OCI-LY1 (cell line): ENCODE results near the gene STX18.
A peak's percentile ranks its signal among the peaks of the same experiment; 100 is the strongest.

ENCODE experiments used
- H2AFZ ChIP-seq: fragments of 200-600 bp; sonication (generic), shearing (Covaris generic); 2 replicates; pipeline ENCODE4 v1.6.0; 2014; ENCODE audit warnings: antibody characterized with exemption, mild to moderate bottlenecking, low read length
- H3F3A ChIP-seq: fragments of 200-600 bp; sonication (generic), shearing (Covaris generic); 2 replicates; pipeline ENCODE4 v1.6.0; 2014; ENCODE audit warnings: mild to moderate bottlenecking, antibody characterized with exemption, low read length, moderate library complexity; ENCODE audit not compliant: insufficient read depth
- H3K27ac ChIP-seq: fragments of 200-600 bp; sonication (generic); 2 replicates; pipeline ENCODE4 v1.5.1; 2014; ENCODE audit warnings: low read length, mixed run types, mild to moderate bottlenecking, low read depth; ENCODE audit not compliant: poor library complexity, severe bottlenecking
- H3K27me3 ChIP-seq: fragments of 200-600 bp; sonication (generic); 2 replicates; pipeline ENCODE4 v1.6.0; 2014; ENCODE audit warnings: antibody characterized with exemption, mild to moderate bottlenecking, low read length, moderate library complexity; ENCODE audit not compliant: insufficient read depth
- H3K36me3 ChIP-seq: fragments of 200-600 bp; sonication (generic); 2 replicates; pipeline ENCODE4 v1.6.1; 2014; ENCODE audit warnings: mild to moderate bottlenecking, antibody characterized with exemption, low read length, moderate library complexity, mixed read lengths; ENCODE audit not compliant: insufficient read depth
- H3K4me1 ChIP-seq: fragments of 200-600 bp; sonication (generic); 2 replicates; pipeline ENCODE4 v1.5.1; 2014; ENCODE audit warnings: mild to moderate bottlenecking, low read length, moderate library complexity; ENCODE audit not compliant: insufficient read depth, severe bottlenecking
- H3K4me2 ChIP-seq: fragments of 200-600 bp; sonication (generic), shearing (Covaris generic); 2 replicates; pipeline ENCODE4 v1.6.1; 2014; ENCODE audit warnings: low read length
- H3K4me3 ChIP-seq: fragments of 200-600 bp; sonication (generic); 2 replicates; pipeline ENCODE4 v1.5.1; 2014; ENCODE audit warnings: low read length, low read depth, mild to moderate bottlenecking, mixed read lengths; ENCODE audit not compliant: poor library complexity, severe bottlenecking
- H3K79me2 ChIP-seq: fragments of 200-600 bp; shearing (Covaris generic); 2 replicates; pipeline ENCODE4 v1.6.1; 2016; ENCODE audit warnings: mixed run types, low read length, mixed read lengths; ENCODE audit not compliant: insufficient read depth
- H3K9ac ChIP-seq: fragments of 200-600 bp; sonication (generic), shearing (Covaris generic); 2 replicates; pipeline ENCODE4 v1.6.1; 2014; ENCODE audit warnings: mild to moderate bottlenecking, low read length, mixed read lengths
- H3K9me2 ChIP-seq: fragments of 200-600 bp; sonication (generic), shearing (Covaris generic); 2 replicates; pipeline ENCODE4 v1.6.1; 2014; ENCODE audit warnings: low read depth, mild to moderate bottlenecking, low read length, mixed read lengths
- H3K9me3 ChIP-seq: fragments of 200-600 bp; shearing (Covaris generic); 2 replicates; pipeline ENCODE4 v1.6.1; 2014; ENCODE audit warnings: low read length, mixed read lengths
- H4K20me1 ChIP-seq: fragments of 200-600 bp; sonication (generic), shearing (Covaris generic); 2 replicates; pipeline ENCODE4 v1.6.0; 2016; ENCODE audit warnings: mild to moderate bottlenecking, low read length; ENCODE audit not compliant: insufficient read depth
- EZH2 ChIP-seq: fragments of 200-600 bp; sonication (generic), shearing (Covaris generic); IDR thresholded peaks from 2 replicates; pipeline ENCODE4 v1.8.0; 2017; ENCODE audit warnings: borderline replicate concordance, mixed run types, mild to moderate bottlenecking, antibody characterized with exemption, low read length, moderate library complexity, mixed read lengths
- TF ChIP-seq, protein P1 (sequence below): fragments of 200-600 bp; sonication (generic), shearing (Covaris generic); IDR thresholded peaks from 2 replicates; pipeline ENCODE4 v1.5.1; 2017; ENCODE audit warnings: mild to moderate bottlenecking, antibody characterized with exemption, low read length, moderate library complexity, mixed read lengths

The STX18 gene

GRCh38 chr4:4541661-4542570, at the start of gene STX18:
Gene STX18, minus strand, starts transcription at chr4:4542048. Its CDS starts 84 bp downstream, at chr4:4541964.
- Histone ChIP-seq H3K27me3 (no peaks in the 10 kb centered on the region), H3K79me2 (peaks cover 29% of the 10 kb centered on the region), H2AFZ (no peak within 1 kb of the TSS), H3K27ac (peak within 1 kb of the TSS; percentile 88), H3F3A (no peaks in the 10 kb centered on the region), H3K4me1 (peaks cover 34% of the 10 kb centered on the region), H3K36me3 (no peaks in the 10 kb centered on the region), H3K9me2 (no peaks in the 10 kb centered on the region), H3K9me3 (no peaks in the 10 kb centered on the region), H3K4me3 (peak within 1 kb of the TSS; percentile 99), H4K20me1 (no peaks in the 10 kb centered on the region), H3K4me2 (peak within 1 kb of the TSS; percentile 97), H3K9ac (peak within 1 kb of the TSS; percentile 96)
- TF ChIP-seq, protein P1, sequence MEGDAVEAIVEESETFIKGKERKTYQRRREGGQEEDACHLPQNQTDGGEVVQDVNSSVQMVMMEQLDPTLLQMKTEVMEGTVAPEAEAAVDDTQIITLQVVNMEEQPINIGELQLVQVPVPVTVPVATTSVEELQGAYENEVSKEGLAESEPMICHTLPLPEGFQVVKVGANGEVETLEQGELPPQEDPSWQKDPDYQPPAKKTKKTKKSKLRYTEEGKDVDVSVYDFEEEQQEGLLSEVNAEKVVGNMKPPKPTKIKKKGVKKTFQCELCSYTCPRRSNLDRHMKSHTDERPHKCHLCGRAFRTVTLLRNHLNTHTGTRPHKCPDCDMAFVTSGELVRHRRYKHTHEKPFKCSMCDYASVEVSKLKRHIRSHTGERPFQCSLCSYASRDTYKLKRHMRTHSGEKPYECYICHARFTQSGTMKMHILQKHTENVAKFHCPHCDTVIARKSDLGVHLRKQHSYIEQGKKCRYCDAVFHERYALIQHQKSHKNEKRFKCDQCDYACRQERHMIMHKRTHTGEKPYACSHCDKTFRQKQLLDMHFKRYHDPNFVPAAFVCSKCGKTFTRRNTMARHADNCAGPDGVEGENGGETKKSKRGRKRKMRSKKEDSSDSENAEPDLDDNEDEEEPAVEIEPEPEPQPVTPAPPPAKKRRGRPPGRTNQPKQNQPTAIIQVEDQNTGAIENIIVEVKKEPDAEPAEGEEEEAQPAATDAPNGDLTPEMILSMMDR = no peak
- TF ChIP-seq EZH2 = no peak

DNA sequence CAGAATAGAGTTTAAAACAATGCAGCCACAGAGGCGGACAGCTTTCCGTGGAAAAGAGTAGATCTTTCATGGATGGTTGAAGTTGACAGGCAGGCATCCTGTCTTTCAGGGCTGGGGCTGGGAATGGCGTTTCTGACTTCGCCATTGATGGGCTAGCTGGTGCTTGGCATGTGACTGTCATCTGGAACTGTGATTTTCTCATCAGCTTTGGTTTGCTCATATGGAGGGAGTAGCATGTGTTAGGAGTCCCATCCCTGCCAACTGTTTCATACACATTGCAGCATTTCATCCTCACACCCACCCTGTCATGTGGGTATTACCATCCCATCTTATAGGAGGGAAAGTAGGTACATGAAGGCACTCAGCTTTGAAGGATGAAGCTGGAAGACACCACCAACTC, 49.2 kb upstream of the STX18 start:
- Histone ChIP-seq H3K27ac (no peak overlapping the region), H3K36me3 (no peaks in the 10 kb centered on the region; the same call in 1 of the 2 replicates), H3K9ac (no peak overlapping the region), H3K79me2 (no peaks in the 10 kb centered on the region), H3K4me3 (no peak overlapping the region), H3K4me1 (no peaks in the 10 kb centered on the region), H3K9me2 (no peaks in the 10 kb centered on the region), H3K9me3 (no peaks in the 10 kb centered on the region), H2AFZ (no peak overlapping the region), H3K4me2 (no peak overlapping the region), H3K27me3 (no peaks in the 10 kb centered on the region), H3F3A (no peaks in the 10 kb centered on the region), H4K20me1 (no peaks in the 10 kb centered on the region)
- TF ChIP-seq, protein P1 = no peak
- no peak for TF ChIP-seq EZH2

DNA sequence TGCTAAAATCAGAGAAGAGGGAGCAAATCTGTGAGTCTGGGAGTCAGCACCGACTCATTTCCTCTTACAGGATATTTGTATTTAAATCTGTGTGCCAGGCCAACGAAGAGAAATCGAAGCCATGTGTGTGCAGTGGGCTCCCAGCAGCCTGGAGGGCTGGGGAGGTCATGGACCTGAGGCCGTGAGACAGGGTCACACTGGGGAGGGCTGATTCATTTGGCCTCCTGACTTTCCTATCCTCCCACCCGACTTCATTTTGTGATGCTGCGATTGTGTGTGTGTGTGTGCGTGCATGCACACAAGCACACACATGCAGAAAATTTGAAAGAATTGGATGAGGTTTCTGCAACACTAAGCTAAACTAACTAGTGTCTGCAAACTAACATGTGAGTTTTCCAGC, 48.7 kb upstream of the STX18 start:
- Histone ChIP-seq H3K4me2 (no peak overlapping the region), H4K20me1 (no peaks in the 10 kb centered on the region), H3K36me3 (no peaks in the 10 kb centered on the region; the same call in 1 of the 2 replicates), H3K9ac (no peak overlapping the region), H3K9me2 (no peaks in the 10 kb centered on the region), H3K27me3 (no peaks in the 10 kb centered on the region), H3K4me1 (no peaks in the 10 kb centered on the region), H3K79me2 (no peaks in the 10 kb centered on the region), H3K27ac (no peak overlapping the region), H2AFZ (no peak overlapping the region), H3K4me3 (no peak overlapping the region), H3F3A (no peaks in the 10 kb centered on the region), H3K9me3 (no peaks in the 10 kb centered on the region)
- TF ChIP-seq, protein P1 = no peak
- TF ChIP-seq EZH2 = no peak
